H1 (cell line): ENCODE data around the gene NCF4. TPM values are rescaled to one million over a fixed set of nuclear protein-coding genes. Genes with fewer than 3 reads are reported as not detected.

Source experiments
- polyA plus RNA-seq, 7 experiments: library from polyadenylated mRNA; depleted of rRNA in 3 of 7; stranded (reverse) in 5 of 7; unstranded in 2 of 7; fragments of >200 nt in 5 of 7; fragments of 200-250 nt in 2 of 7; gene quantifications; 1 replicate in 5 of 7; 2 replicates in 1 of 7; 4 replicates in 1 of 7; pipeline versions ENCODE4 v1.2.1 to v1.2.3, GENCODE V29; 2011 to 2013; ENCODE audit warnings: missing spikeins in 2 of 7, mixed read lengths in 2 of 7
- total RNA-seq: library from RNA; stranded (reverse); fragmentation: NEBNext Ultra II Directional; extraction: Animal tissue kit (Norgen Biotek cat#: 25700); gene quantifications from 2 replicates; pipeline ENCODE4 v1.2.1, GENCODE V29; 2021

NCF4 gene
- total and polyA plus RNA-seq, 2 of the 8 experiments (the other 6 are each of a cell fraction or from before 2014, with no cell fraction given), result 0.20 TPM; not detected in 1

Other genes with a start within 250 kb of the NCF4 start
- not detected in 2 replicates for gene CACNG2, start 157.3 kb upstream of the NCF4 start, total RNA-seq
- not detected in 2 replicates for gene CACNG2, start 157.3 kb upstream of the NCF4 start, polyA plus RNA-seq (2011; rRNA removed)
- gene IFT27, start 84.9 kb upstream of the NCF4 start, total RNA-seq, result 44.0 and 46.2 TPM in 2 replicates
- 36.4 and 43.9 TPM in 2 replicates for gene IFT27, start 84.9 kb upstream of the NCF4 start, polyA plus RNA-seq (2011; rRNA removed)
- gene PVALB, start 44.0 kb upstream of the NCF4 start, total RNA-seq, result 1.7 and 3.2 TPM in 2 replicates
- gene PVALB, start 44.0 kb upstream of the NCF4 start, polyA plus RNA-seq (2011; rRNA removed), result 3.6 and 5.4 TPM in 2 replicates
- gene CSF2RB, start 52.6 kb downstream of the NCF4 start, total RNA-seq, result not detected in 2 replicates
- gene CSF2RB, start 52.6 kb downstream of the NCF4 start, polyA plus RNA-seq (2011; rRNA removed), result 0.02 TPM in 1 of 2 replicates, not detected in the other
- gene TST, start 158.4 kb downstream of the NCF4 start, total RNA-seq, result 22.6 and 23.6 TPM in 2 replicates
- gene TST, start 158.4 kb downstream of the NCF4 start, polyA plus RNA-seq (2011; rRNA removed), result 61.6 and 82.8 TPM in 2 replicates
- gene MPST, start 158.7 kb downstream of the NCF4 start, total RNA-seq, result 86.0 and 89.9 TPM in 2 replicates
- gene MPST, start 158.7 kb downstream of the NCF4 start, polyA plus RNA-seq (2011; rRNA removed), result 124 and 229 TPM in 2 replicates
- 35.8 and 39.4 TPM in 2 replicates for gene KCTD17, start 190.7 kb downstream of the NCF4 start, total RNA-seq
- gene KCTD17, start 190.7 kb downstream of the NCF4 start, polyA plus RNA-seq (2011; rRNA removed), result 44.0 and 69.0 TPM in 2 replicates
- not detected in 2 replicates for gene TMPRSS6, start 248.7 kb downstream of the NCF4 start, total RNA-seq
- 0.02 and 0.05 TPM in 2 replicates for gene TMPRSS6, start 248.7 kb downstream of the NCF4 start, polyA plus RNA-seq (2011; rRNA removed)